Neural crest cell (in vitro differentiated cells): ENCODE data around the gene CUX1. TPM values are rescaled to one million over a fixed set of nuclear protein-coding genes. Genes with fewer than 3 reads are reported as not detected.

Experiments used
- DNase-seq: peaks from one replicate; pipeline ENCODE4 v3.0.0; 2021; ENCODE audit warnings: low read depth, mixed read lengths, low spot score
- H3K27ac Mint-ChIP-seq: one replicate; pipeline ENCODE4 v1.8.0; 2021; ENCODE audit warnings: mild to moderate bottlenecking, mixed read lengths; ENCODE audit not compliant: unreplicated experiment
- H3K27me3 Mint-ChIP-seq: 2 replicates; pipeline ENCODE4 v1.8.0; 2021; ENCODE audit warnings: low read depth, mild to moderate bottlenecking, mixed read lengths
- H3K36me3 Mint-ChIP-seq: 2 replicates; pipeline ENCODE4 v1.8.0; 2021; ENCODE audit warnings: low read depth, mild to moderate bottlenecking, mixed read lengths
- H3K4me1 Mint-ChIP-seq: 2 replicates; pipeline ENCODE4 v1.8.0; 2021; ENCODE audit warnings: mixed read lengths
- H3K4me3 Mint-ChIP-seq: one replicate; pipeline ENCODE4 v1.8.0; 2021; ENCODE audit warnings: mild to moderate bottlenecking, mixed read lengths
- H3K9me3 Mint-ChIP-seq: 2 replicates; pipeline ENCODE4 v1.8.0; 2021; ENCODE audit warnings: mixed read lengths
- total RNA-seq: library from RNA; stranded (reverse); gene quantifications from 2 replicates; pipeline ENCODE4 v1.2.1, GENCODE V29; 2021
- TF ChIP-seq, protein P1 (sequence below): fragments of 200-600 bp; sonication (generic); conservative IDR thresholded peaks from 2 replicates; pipeline ENCODE4 v1.5.0; 2021; ENCODE audit warnings: antibody characterized with exemption, mild to moderate bottlenecking

Gene CUX1
- total RNA-seq, 1 donor from 2014 or later, result 60.0 TPM

DNA sequence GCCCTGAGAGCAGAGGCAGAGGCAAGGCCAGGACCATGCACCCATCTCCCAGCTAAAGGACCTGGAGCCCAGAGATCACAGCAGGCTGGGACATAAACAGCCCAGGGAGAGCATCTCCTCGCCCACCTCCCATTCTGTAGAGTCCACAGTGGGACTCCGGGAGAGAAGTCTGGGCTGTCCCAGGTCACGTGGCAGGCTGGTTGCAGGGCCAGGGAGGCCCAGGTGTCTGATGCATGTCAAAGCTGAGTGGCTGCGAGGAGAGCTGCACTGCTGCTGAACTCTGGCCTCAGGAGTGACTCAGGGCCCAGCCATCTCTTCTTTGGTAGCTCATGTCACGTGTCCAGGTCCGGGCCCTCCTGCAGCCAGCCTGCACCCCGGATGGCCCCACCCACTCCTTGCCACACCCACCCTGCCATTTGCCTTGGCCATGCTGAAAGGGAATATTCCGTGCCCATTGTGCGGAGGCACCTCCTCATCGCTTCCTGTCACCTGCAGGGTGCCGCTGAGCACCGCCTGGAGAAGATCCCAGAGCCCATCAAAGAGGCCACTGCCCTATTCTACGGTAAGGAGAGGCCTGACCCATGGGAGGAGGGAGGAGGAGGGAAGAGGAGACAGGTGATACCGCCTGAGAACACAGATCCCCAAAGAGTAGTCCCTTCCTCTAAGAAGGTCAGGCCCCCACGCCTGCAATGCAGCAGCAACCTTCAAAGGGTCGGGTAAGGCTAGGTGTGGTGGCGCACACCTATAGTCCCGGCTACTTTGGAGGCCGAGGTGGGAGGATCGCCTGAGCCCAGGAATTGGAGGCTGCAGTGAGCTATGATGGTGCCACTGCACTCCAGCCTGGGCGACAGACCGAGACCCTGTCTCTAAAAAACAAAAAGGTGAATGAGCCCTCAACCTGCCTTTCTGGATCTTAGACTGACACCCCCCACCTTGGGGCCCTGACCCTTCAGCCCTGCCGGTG lies 456.6 kb downstream of the CUX1 start:
- H3K27ac Mint-ChIP-seq, result peak overlapping the region; percentile 83
- no peak for DNase-seq
- TF ChIP-seq, protein P1, sequence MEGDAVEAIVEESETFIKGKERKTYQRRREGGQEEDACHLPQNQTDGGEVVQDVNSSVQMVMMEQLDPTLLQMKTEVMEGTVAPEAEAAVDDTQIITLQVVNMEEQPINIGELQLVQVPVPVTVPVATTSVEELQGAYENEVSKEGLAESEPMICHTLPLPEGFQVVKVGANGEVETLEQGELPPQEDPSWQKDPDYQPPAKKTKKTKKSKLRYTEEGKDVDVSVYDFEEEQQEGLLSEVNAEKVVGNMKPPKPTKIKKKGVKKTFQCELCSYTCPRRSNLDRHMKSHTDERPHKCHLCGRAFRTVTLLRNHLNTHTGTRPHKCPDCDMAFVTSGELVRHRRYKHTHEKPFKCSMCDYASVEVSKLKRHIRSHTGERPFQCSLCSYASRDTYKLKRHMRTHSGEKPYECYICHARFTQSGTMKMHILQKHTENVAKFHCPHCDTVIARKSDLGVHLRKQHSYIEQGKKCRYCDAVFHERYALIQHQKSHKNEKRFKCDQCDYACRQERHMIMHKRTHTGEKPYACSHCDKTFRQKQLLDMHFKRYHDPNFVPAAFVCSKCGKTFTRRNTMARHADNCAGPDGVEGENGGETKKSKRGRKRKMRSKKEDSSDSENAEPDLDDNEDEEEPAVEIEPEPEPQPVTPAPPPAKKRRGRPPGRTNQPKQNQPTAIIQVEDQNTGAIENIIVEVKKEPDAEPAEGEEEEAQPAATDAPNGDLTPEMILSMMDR, result no peak
- H3K27me3 Mint-ChIP-seq, result peaks cover 2% of the 10 kb centered on the region
- peaks cover 4% of the 10 kb centered on the region for H3K4me1 Mint-ChIP-seq
- H3K9me3 Mint-ChIP-seq, result no peaks in the 10 kb centered on the region
- no peak overlapping the region for H3K4me3 Mint-ChIP-seq
- no peaks in the 10 kb centered on the region for H3K36me3 Mint-ChIP-seq

DNA sequence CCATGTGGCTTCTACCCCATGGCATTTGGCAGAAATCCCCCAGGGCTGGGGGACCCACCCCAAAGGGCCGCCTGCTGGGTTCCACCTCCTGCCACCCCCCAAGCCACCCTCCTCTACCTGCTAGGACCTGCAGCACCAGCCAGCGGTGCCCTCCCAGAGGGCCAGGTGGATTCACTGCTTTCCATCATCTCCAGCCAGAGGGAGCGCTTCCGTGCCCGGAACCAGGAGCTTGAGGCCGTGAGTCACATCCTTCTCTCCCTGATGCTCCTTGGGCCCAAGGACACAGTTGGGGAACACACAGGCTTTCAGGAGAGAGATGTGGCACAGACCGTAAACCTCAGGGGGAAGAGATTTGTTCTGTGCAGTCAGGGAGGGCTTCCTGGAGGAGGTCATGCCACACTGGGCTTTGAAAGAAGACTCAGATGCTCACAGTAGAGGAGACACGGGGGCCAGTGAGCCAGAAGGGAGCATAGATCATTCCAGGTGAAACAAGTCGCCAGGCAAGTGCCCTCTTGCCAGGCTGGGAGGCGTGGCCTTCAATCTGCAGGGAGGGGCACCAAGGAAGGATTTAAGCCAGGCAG lies 457.8 kb downstream of the CUX1 start:
- H3K27me3 Mint-ChIP-seq, result peaks cover 2% of the 10 kb centered on the region
- H3K9me3 Mint-ChIP-seq, result no peaks in the 10 kb centered on the region
- no peak overlapping the region for H3K4me3 Mint-ChIP-seq
- DNase-seq, result no peak
- H3K36me3 Mint-ChIP-seq, result no peaks in the 10 kb centered on the region
- TF ChIP-seq, protein P1, result no peak
- H3K27ac Mint-ChIP-seq, result no peak overlapping the region
- peaks cover 8% of the 10 kb centered on the region for H3K4me1 Mint-ChIP-seq

DNA sequence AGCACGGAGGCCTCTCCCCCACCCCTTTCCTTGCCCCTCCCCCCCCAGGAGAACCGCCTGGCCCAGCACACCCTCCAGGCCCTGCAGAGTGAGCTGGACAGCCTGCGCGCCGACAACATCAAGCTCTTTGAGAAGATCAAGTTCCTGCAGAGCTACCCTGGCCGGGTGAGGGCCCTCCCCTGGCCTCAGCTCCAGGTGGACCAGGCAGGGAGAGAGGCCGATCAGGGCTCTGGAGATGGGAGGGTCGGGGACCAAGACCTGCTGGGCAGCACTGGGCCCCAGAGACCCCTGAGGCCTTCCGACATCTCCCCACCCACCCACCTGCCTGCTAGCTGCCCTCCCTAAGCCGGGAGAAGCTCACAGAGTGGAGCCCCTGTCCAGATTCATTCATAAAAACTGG lies 460.5 kb downstream of the CUX1 start:
- TF ChIP-seq, protein P1, result no peak
- H3K4me3 Mint-ChIP-seq, result no peak overlapping the region
- H3K27me3 Mint-ChIP-seq, result no peaks in the 10 kb centered on the region
- H3K36me3 Mint-ChIP-seq, result no peaks in the 10 kb centered on the region
- peaks cover 5% of the 10 kb centered on the region for H3K4me1 Mint-ChIP-seq
- no peak overlapping the region for H3K27ac Mint-ChIP-seq
- no peak for DNase-seq
- H3K9me3 Mint-ChIP-seq, result no peaks in the 10 kb centered on the region

DNA sequence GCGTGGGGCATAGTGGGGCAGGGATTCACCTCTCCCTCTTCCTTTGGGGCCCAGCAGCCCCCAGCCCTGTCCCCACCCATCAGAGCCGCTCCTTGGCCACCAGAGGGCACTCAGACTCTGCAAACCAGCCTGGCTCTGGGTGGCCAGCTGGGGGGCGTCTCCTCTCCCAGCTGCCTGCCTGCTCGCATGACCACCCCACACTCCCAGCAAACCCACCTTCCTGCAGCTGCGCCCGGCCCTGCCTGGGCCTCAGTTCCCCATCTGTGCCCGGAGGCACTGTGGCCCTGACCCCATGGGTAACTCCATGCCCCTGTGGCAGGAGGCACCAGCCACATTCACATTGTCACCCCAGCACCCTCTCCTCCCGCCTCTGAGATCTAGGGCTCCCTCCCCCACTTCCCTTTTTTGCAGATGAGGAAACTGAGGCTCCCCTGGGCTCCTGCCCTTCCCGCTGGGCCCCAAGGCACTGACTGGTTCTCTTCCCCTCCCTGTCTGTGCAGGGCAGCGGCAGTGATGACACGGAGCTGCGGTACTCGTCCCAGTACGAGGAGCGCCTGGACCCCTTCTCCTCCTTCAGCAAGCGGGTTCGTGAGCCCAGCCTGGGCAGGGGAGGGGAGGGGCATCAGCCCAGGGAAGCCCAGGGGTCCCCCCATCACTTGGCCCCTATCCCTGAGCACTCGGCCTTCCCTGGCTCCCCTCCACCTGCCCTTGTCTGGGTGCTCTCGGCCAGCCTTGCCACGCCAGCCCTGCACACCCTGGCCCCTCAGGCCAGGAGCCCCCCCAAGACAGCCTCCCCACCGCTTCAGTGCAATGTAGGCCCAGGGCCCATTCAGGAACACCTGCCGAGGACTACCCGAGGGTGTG lies 462.3 kb downstream of the CUX1 start:
- DNase-seq, result peak; percentile 77
- Mint-ChIP-seq H3K36me3 (no peaks in the 10 kb centered on the region), H3K9me3 (no peaks in the 10 kb centered on the region), H3K4me1 (peaks cover 11% of the 10 kb centered on the region), H3K27ac (no peak overlapping the region), H3K27me3 (no peaks in the 10 kb centered on the region), H3K4me3 (peak overlapping the region; percentile 81)
- TF ChIP-seq, protein P1, result peak; percentile 95

DNA sequence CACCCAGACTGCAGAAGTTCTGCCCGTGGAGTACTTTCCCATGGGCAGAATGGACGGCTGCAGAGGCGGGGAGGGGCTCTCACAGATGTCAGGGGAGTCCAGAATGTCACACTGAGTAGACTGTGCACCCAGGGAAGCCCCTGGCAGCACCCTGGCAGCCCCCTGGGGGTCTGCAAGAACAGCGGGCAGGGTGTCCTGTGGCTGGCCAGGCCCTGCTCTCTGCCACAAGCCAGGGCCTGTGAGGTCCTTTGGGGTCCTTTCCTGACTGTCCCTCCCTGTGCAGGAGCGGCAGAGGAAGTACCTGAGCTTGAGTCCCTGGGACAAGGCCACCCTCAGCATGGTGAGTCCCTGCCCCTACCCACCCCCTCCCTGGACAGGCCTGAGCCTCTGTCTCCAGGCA lies 463.1 kb downstream of the CUX1 start:
- TF ChIP-seq, protein P1, result no peak
- no peaks in the 10 kb centered on the region for H3K27me3 Mint-ChIP-seq

More for the DNA sequence above, 463.1 kb downstream of the CUX1 start:
- no peak overlapping the region for H3K4me3 Mint-ChIP-seq
- DNase-seq, result no peak
- no peaks in the 10 kb centered on the region for H3K9me3 Mint-ChIP-seq
- H3K36me3 Mint-ChIP-seq, result no peaks in the 10 kb centered on the region
- peaks cover 18% of the 10 kb centered on the region for H3K4me1 Mint-ChIP-seq
- no peak overlapping the region for H3K27ac Mint-ChIP-seq
